HEK293T (cell line): ENCODE measurements around the gene MYO18A.

Source experiments
- ARNT ChIP-seq: fragments of 450-650 bp; IDR thresholded peaks from 2 replicates; pipeline ENCODE4 v1.6.1; 2017; ENCODE audit warnings: mild to moderate bottlenecking
- BHLHE40 ChIP-seq: fragments of 450-650 bp; IDR thresholded peaks from 2 replicates; pipeline ENCODE4 v1.6.1; 2016; ENCODE audit warnings: mild to moderate bottlenecking, moderate library complexity, borderline replicate concordance
- FOXM1 ChIP-seq: fragments of 450-650 bp; IDR thresholded peaks from 2 replicates; pipeline ENCODE4 v1.6.1; 2017; ENCODE audit warnings: mild to moderate bottlenecking, borderline replicate concordance
- HDGF ChIP-seq: fragments of 450-650 bp; IDR thresholded peaks from 2 replicates; pipeline ENCODE4 v1.6.1; 2017; ENCODE audit warnings: antibody characterized with exemption, borderline replicate concordance
- L3MBTL2 ChIP-seq: fragments of 450-650 bp; conservative IDR thresholded peaks from 2 replicates; pipeline ENCODE4 v1.6.1; 2016; ENCODE audit warnings: mild to moderate bottlenecking
- NFRKB ChIP-seq: fragments of 450-650 bp; IDR thresholded peaks from 2 replicates; pipeline ENCODE4 v1.6.1; 2016; ENCODE audit warnings: mild to moderate bottlenecking, moderate library complexity
- SP1 ChIP-seq: fragments of 450-650 bp; IDR thresholded peaks from 2 replicates; pipeline ENCODE4 v1.6.1; 2017
- TF ChIP-seq, protein P1 (sequence below): fragments of 450-650 bp; IDR thresholded peaks from 2 replicates; pipeline ENCODE4 v1.6.1; 2016

DNA sequence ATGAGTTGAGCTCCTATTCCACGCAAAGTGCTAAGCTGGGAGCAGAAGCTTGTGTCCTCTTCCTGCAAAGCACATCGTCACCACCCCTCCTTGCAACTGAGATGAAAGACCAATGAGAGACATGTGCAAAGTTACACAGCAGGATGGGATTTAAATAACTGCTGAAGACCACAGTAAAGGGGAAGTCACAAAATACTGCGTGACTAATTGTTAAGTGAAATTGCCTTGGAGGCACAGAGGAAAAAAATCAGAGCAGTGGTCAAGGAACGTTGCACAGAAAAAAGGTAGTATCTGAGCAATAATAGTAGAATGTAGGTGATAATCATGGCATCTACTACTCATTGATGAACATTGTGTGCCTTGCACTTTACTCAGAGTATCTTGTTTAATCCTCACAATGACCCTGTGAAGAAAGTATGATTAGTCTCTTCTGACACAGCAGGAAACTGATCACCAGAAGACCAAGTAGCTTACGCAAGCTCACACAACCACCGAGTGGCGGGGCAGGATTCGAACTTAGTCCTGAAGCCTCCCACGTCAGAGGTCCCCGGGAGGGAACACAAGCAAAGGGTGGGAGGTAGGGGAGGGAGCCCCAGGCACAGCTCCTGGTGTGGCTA is 15.4 kb upstream of the MYO18A start:
- TF ChIP-seq, protein P1, sequence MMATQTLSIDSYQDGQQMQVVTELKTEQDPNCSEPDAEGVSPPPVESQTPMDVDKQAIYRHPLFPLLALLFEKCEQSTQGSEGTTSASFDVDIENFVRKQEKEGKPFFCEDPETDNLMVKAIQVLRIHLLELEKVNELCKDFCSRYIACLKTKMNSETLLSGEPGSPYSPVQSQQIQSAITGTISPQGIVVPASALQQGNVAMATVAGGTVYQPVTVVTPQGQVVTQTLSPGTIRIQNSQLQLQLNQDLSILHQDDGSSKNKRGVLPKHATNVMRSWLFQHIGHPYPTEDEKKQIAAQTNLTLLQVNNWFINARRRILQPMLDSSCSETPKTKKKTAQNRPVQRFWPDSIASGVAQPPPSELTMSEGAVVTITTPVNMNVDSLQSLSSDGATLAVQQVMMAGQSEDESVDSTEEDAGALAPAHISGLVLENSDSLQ, result no peak
- TF ChIP-seq SP1, result no peak
- TF ChIP-seq ARNT, result no peak
- no peak for TF ChIP-seq BHLHE40
- TF ChIP-seq L3MBTL2, result no peak
- no peak for TF ChIP-seq NFRKB
- TF ChIP-seq HDGF, result no peak
- no peak for TF ChIP-seq FOXM1
